Astrocyte of the cerebellum (primary cell): ENCODE results near the gene CLVS2.
A peak's percentile ranks its signal among the peaks of the same experiment; 100 is the strongest.

Source experiments
- DNase-seq: peaks from one replicate; pipeline ENCODE4 v3.0.0-alpha.2; 2011; ENCODE audit warnings: low read depth
- H3K4me3 ChIP-seq: 2 replicates; pipeline ENCODE4 v1.5.1; 2011; ENCODE audit warnings: mild to moderate bottlenecking, low read depth, low read length, moderate library complexity
- CTCF ChIP-seq: IDR thresholded peaks from 2 replicates; pipeline ENCODE4 v1.5.1; 2012; ENCODE audit warnings: low read length, low read depth, moderate library complexity, mild to moderate bottlenecking; ENCODE audit errors: missing control alignments
- in situ Hi-C: cut with HindIII; loops from 2 replicates; pipeline ENCODE4 v1.10.0; 2017; ENCODE audit warnings: low sequenced_read_pairs

Gene CLVS2

GRCh38 chr6:123017104-123017682, 21.2 kb downstream of the CLVS2 start:
- no peak for DNase-seq
- no peak overlapping the region for H3K4me3 ChIP-seq
- in situ Hi-C loops = no loop called here
- TF ChIP-seq CTCF = no peak

- H3K4me3 ChIP-seq = no peak overlapping the region
- DNase-seq = peak; percentile 22
- in situ Hi-C loops = no loop called here
- no peak for TF ChIP-seq CTCF
Observed at GRCh38 chr6:123022975-123023374, 26.9 kb downstream of the CLVS2 start.

GRCh38 chr6:123024976-123025375, 28.9 kb downstream of the CLVS2 start:
- no peak for TF ChIP-seq CTCF
- in situ Hi-C loops = no loop called here

GRCh38 chr6:123027408-123027807, 31.4 kb downstream of the CLVS2 start:
- no peak overlapping the region for H3K4me3 ChIP-seq
- TF ChIP-seq CTCF = no peak
- in situ Hi-C loops = no loop called here
- DNase-seq = no peak

More at GRCh38 chr6:123024976-123025375, 28.9 kb downstream of the CLVS2 start:
- DNase-seq = no peak
- H3K4me3 ChIP-seq = no peak overlapping the region

- TF ChIP-seq CTCF = no peak
- in situ Hi-C loops = no loop called here
Observed at GRCh38 chr6:123028263-123028662, 32.2 kb downstream of the CLVS2 start.

GRCh38 chr6:123030282-123030681, 34.2 kb downstream of the CLVS2 start:
- no peak overlapping the region for H3K4me3 ChIP-seq
- no peak for DNase-seq
- TF ChIP-seq CTCF = no peak
- in situ Hi-C loops = no loop called here

More at GRCh38 chr6:123028263-123028662, 32.2 kb downstream of the CLVS2 start:
- no peak overlapping the region for H3K4me3 ChIP-seq
- DNase-seq = no peak
